Measurements from ENCODE around the gene DTX3.
"Not testable (repeated sequence)": the region's sequence is repeated elsewhere in the genome, so short reads cannot be mapped to it uniquely, and the experiment has no call there.

The DTX3 gene, protein sequence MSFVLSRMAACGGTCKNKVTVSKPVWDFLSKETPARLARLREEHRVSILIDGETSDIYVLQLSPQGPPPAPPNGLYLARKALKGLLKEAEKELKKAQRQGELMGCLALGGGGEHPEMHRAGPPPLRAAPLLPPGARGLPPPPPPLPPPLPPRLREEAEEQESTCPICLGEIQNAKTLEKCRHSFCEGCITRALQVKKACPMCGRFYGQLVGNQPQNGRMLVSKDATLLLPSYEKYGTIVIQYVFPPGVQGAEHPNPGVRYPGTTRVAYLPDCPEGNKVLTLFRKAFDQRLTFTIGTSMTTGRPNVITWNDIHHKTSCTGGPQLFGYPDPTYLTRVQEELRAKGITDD

GRCh38 chr12:57604454-57604991 lies at the start of gene DTX3:
DTX3 (plus strand) TSS chr12:57604824; CDS start chr12:57606518, 1,694 bp downstream.
- TF ChIP-seq, protein P1, sequence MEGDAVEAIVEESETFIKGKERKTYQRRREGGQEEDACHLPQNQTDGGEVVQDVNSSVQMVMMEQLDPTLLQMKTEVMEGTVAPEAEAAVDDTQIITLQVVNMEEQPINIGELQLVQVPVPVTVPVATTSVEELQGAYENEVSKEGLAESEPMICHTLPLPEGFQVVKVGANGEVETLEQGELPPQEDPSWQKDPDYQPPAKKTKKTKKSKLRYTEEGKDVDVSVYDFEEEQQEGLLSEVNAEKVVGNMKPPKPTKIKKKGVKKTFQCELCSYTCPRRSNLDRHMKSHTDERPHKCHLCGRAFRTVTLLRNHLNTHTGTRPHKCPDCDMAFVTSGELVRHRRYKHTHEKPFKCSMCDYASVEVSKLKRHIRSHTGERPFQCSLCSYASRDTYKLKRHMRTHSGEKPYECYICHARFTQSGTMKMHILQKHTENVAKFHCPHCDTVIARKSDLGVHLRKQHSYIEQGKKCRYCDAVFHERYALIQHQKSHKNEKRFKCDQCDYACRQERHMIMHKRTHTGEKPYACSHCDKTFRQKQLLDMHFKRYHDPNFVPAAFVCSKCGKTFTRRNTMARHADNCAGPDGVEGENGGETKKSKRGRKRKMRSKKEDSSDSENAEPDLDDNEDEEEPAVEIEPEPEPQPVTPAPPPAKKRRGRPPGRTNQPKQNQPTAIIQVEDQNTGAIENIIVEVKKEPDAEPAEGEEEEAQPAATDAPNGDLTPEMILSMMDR (IDR thresholded peaks at IDR 0.05; ENCODE audit: insufficient read depth, low read depth, low read length, missing control alignments): no peak
- peak; percentile 46 for DNase-seq (ENCODE audit: low read depth)
- peak within 1 kb of the TSS; percentile 90 for H3K4me3 ChIP-seq (ENCODE audit: low read depth, low read length)

DNA sequence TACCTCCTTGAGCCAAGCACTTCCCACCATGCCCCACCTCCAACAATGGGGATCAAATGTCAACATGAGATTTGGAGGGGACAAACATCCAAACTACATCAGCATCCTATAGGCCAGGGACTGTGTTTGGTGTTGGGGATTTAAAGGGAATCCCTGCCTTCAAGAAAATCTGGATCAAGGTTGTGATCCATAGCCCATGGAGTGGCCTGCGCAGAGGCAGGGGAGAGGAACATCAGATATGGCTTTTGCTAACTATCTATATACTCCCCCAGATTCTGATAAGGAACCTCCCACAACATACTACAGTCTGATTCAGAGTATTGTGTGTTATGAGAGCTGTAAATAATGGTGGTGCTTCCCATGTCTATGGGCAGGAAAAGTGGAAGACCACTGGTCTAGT lies 49.7 kb upstream of the DTX3 start:
- no peak overlapping the region for H3K4me3 ChIP-seq (ENCODE audit: low read depth, low read length)
- TF ChIP-seq, protein P1 (IDR thresholded peaks at IDR 0.05; ENCODE audit: insufficient read depth, low read depth, low read length, missing control alignments): no peak
- no peak for DNase-seq (ENCODE audit: low read depth)

DNA sequence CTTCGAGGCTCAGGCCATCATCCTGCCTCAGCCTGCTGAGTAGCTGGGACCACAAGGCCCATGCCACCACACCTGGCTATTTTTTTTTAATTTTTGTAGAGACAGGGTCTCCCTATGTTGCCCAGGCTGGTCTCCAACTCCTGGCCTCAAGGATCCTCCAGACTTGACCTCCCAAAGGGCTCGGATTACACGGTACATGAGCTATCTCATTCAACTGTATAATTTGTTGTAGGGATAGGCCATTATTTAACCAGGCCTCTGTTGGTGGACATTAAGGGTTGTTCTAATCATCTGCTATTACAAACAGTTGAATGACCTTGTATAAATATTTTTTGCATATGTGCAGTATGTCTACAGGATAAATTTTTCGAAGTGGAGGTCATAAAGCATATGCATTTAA lies 45.8 kb upstream of the DTX3 start:
- no peak for DNase-seq (ENCODE audit: low read depth)
- TF ChIP-seq, protein P1 (IDR thresholded peaks at IDR 0.05; ENCODE audit: insufficient read depth, low read depth, low read length, missing control alignments): no peak
- no peak overlapping the region for H3K4me3 ChIP-seq (ENCODE audit: low read depth, low read length)

DNA sequence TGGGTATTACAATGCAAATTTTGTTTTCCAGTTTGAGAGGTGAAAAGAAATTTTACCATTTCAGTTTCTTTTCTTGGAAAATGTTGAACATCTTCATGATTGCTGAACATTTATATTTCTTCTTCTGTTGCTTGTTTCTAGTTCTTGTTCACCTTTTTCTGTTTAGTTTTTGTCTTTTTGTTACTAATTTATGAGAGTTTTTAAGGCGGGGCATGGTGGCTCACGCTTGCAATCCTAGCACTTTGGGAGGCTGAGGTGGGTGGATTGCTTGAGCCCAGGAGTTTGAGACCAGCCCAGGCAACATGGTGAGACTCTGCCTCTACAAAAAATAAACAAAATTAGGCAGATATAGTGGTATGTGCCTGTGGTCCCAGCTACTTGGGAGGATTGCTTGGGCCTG lies 44.1 kb upstream of the DTX3 start:
- DNase-seq (ENCODE audit: low read depth): no peak
- no peak overlapping the region for H3K4me3 ChIP-seq (ENCODE audit: low read depth, low read length)
- TF ChIP-seq, protein P1 (IDR thresholded peaks at IDR 0.05; ENCODE audit: insufficient read depth, low read depth, low read length, missing control alignments): no peak

GRCh38 chr12:57561117-57561516 lies 43.5 kb upstream of the DTX3 start:
- not testable (repeated sequence) for DNase-seq (ENCODE audit: low read depth); H3K4me3 ChIP-seq (ENCODE audit: low read depth, low read length)

DNA sequence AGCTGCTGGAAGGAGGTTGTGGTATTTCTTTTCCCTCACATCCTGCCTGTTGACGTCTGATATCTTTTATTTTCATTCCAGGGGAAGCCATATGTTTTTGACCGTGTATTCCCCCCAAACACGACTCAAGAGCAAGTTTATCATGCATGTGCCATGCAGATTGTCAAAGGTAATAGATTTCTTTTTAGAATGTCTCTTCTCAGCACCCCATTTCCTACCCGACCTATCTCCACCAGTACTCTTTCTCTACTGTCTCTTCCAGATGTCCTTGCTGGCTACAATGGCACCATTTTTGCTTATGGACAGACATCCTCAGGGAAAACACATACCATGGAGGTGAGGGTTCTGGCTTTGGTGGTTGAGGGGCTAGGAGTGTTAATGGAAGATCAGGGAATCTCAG lies 41.3 kb upstream of the DTX3 start:
- no peak overlapping the region for H3K4me3 ChIP-seq (ENCODE audit: low read depth, low read length)
- DNase-seq (ENCODE audit: low read depth): no peak
- TF ChIP-seq, protein P1 (IDR thresholded peaks at IDR 0.05; ENCODE audit: insufficient read depth, low read depth, low read length, missing control alignments): no peak

- TF ChIP-seq, protein P1 (IDR thresholded peaks at IDR 0.05; ENCODE audit: insufficient read depth, low read depth, low read length, missing control alignments): no peak
- H3K4me3 ChIP-seq (ENCODE audit: low read depth, low read length): no peak overlapping the region
- DNase-seq (ENCODE audit: low read depth): no peak
These were observed 40.4 kb upstream of the DTX3 start for GRCh38 chr12:57564178-57564740.

Data from GM12865 (cell line).